Panc1 (cell line): Measurements from ENCODE around the gene SDK1. TPM values are rescaled to one million over a fixed set of nuclear protein-coding genes. Genes with fewer than 3 reads are reported as not detected.

Experiments used
- ATAC-seq: fragments of 200-7000 bp; cut with Tn5 transposase; 2 replicates; pipeline ENCODE4 v1.9.1; 2020; ENCODE audit warnings: mild to moderate bottlenecking, moderate library complexity
- BruUV-seq: library from RNA; stranded (reverse); fragments of 400-500 nt; replicated peaks from 2 replicates; lab custom pipeline; 2021; lab: Mats Ljungman, UMichigan
- CTCF ChIA-PET: fragments of 300-600 bp; sonication (Branson Sonifier 250); formaldehyde crosslinking; loops from one replicate; lab custom pipeline; 2022; ENCODE audit warnings: antibody characterized with exemption; lab: Charles Lee
- POLR2A ChIA-PET: fragments of 300-600 bp; sonication (Branson Sonifier 250); formaldehyde crosslinking; loops from one replicate; lab custom pipeline; 2022; ENCODE audit warnings: antibody characterized with exemption; lab: Charles Lee
- DNase-seq: peaks from one replicate; pipeline ENCODE4 v3.0.0-alpha.2; 2010; ENCODE audit warnings: low read depth, low spot score
- H3K27ac ChIP-seq: 2 replicates; pipeline ENCODE4 v1.5.1; 2011; ENCODE audit warnings: mild to moderate bottlenecking, low read length, inconsistent platforms
- H3K27me3 ChIP-seq: fragments of 200-500 bp; sonication (Bioruptor generic); 2 replicates; pipeline ENCODE4 v1.6.0; 2014; ENCODE audit warnings: low read length, inconsistent platforms; ENCODE audit not compliant: control insufficient read depth, insufficient read depth
- H3K36me3 ChIP-seq: fragments of 200-500 bp; sonication (Bioruptor generic); 2 replicates; pipeline ENCODE4 v1.5.1; 2014; ENCODE audit warnings: inconsistent platforms, mild to moderate bottlenecking, low read length, moderate library complexity; ENCODE audit not compliant: control insufficient read depth, insufficient read depth
- H3K4me1 ChIP-seq: 2 replicates; pipeline ENCODE4 v1.5.1; 2011; ENCODE audit warnings: inconsistent platforms, mild to moderate bottlenecking, low read length, moderate library complexity; ENCODE audit not compliant: control insufficient read depth, insufficient read depth
- H3K4me3 ChIP-seq, 2 experiments: 2 replicates each; pipeline ENCODE4 v1.5.1; 2011 to 2012; ENCODE audit warnings: low read depth in 2 of 2, low read length in 2 of 2, mild to moderate bottlenecking in 2 of 2, inconsistent platforms in 1 of 2, moderate library complexity in 1 of 2
- H3K9me3 ChIP-seq: fragments of 200-500 bp; sonication (Bioruptor generic); 2 replicates; pipeline ENCODE4 v1.5.1; 2014; ENCODE audit warnings: low read depth, mild to moderate bottlenecking, inconsistent platforms, low read length, moderate library complexity; ENCODE audit not compliant: control insufficient read depth, insufficient read depth
- POLR2AphosphoS5 ChIP-seq: IDR thresholded peaks from 2 replicates; pipeline ENCODE4 v1.6.1; 2012; ENCODE audit warnings: mild to moderate bottlenecking, low read depth, low read length, moderate library complexity
- SIN3A ChIP-seq: IDR thresholded peaks from 2 replicates; pipeline ENCODE4 v1.6.1; 2012; ENCODE audit warnings: low read depth, mild to moderate bottlenecking, low read length, moderate library complexity, borderline replicate concordance; ENCODE audit not compliant: insufficient read depth
- TCF7L2 ChIP-seq: IDR thresholded peaks from 2 replicates; pipeline ENCODE4 v1.6.1; 2011; ENCODE audit warnings: mild to moderate bottlenecking, low read depth, low read length, inconsistent platforms
- in situ Hi-C: cut with HindIII; loops from 2 replicates; pipeline ENCODE4 v1.10.0; 2016; ENCODE audit warnings: low sequenced_read_pairs, low pct_unique_long_range_greater_than_20kb
- intact Hi-C: fragments of 100-400 bp; cut with micrococcal nuclease; formaldehyde crosslinking; loops from one replicate; pipeline ENCODE4 v1.10.0; 2022; ENCODE audit not compliant: unreplicated experiment
- total RNA-seq: library from RNA; stranded (reverse); gene quantifications from one replicate; pipeline ENCODE4 v1.2.1, GENCODE V29; 2021; ENCODE audit not compliant: unreplicated experiment
- TF ChIP-seq, protein P1 (sequence below), 2 experiments: IDR thresholded peaks; 2 replicates each; pipeline ENCODE4 v1.6.1; 2011 to 2012; ENCODE audit warnings: low read depth in 2 of 2, control low read depth in 1 of 2, low read length in 1 of 2, mild to moderate bottlenecking in 1 of 2, moderate library complexity in 1 of 2; ENCODE audit not compliant: insufficient read depth in 1 of 2
- TF ChIP-seq, protein P2 (sequence below): fragments of 450-650 bp; IDR thresholded peaks from 2 replicates; pipeline ENCODE4 v1.5.1; 2017; ENCODE audit warnings: mild to moderate bottlenecking

Gene SDK1
- total RNA-seq, 1 experiment from 2014 or later = 47.4 TPM

- H3K4me1 ChIP-seq = no peaks in the 10 kb centered on the region
- H3K36me3 ChIP-seq = no peaks in the 10 kb centered on the region
- BruUV-seq = no TSS peak
- ATAC-seq (no peak), DNase-seq (no peak)
- no peaks in the 10 kb centered on the region for H3K9me3 ChIP-seq
- TF ChIP-seq, protein P1, sequence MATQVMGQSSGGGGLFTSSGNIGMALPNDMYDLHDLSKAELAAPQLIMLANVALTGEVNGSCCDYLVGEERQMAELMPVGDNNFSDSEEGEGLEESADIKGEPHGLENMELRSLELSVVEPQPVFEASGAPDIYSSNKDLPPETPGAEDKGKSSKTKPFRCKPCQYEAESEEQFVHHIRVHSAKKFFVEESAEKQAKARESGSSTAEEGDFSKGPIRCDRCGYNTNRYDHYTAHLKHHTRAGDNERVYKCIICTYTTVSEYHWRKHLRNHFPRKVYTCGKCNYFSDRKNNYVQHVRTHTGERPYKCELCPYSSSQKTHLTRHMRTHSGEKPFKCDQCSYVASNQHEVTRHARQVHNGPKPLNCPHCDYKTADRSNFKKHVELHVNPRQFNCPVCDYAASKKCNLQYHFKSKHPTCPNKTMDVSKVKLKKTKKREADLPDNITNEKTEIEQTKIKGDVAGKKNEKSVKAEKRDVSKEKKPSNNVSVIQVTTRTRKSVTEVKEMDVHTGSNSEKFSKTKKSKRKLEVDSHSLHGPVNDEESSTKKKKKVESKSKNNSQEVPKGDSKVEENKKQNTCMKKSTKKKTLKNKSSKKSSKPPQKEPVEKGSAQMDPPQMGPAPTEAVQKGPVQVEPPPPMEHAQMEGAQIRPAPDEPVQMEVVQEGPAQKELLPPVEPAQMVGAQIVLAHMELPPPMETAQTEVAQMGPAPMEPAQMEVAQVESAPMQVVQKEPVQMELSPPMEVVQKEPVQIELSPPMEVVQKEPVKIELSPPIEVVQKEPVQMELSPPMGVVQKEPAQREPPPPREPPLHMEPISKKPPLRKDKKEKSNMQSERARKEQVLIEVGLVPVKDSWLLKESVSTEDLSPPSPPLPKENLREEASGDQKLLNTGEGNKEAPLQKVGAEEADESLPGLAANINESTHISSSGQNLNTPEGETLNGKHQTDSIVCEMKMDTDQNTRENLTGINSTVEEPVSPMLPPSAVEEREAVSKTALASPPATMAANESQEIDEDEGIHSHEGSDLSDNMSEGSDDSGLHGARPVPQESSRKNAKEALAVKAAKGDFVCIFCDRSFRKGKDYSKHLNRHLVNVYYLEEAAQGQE (IDR thresholded peaks at IDR 0.05; ENCODE audit: insufficient read depth in 1 of 2, low read depth in 2 of 2, low read length in 1 of 2) = no peak
- TF ChIP-seq SIN3A = no peak
- no peak for TF ChIP-seq TCF7L2
- TF ChIP-seq, protein P2, sequence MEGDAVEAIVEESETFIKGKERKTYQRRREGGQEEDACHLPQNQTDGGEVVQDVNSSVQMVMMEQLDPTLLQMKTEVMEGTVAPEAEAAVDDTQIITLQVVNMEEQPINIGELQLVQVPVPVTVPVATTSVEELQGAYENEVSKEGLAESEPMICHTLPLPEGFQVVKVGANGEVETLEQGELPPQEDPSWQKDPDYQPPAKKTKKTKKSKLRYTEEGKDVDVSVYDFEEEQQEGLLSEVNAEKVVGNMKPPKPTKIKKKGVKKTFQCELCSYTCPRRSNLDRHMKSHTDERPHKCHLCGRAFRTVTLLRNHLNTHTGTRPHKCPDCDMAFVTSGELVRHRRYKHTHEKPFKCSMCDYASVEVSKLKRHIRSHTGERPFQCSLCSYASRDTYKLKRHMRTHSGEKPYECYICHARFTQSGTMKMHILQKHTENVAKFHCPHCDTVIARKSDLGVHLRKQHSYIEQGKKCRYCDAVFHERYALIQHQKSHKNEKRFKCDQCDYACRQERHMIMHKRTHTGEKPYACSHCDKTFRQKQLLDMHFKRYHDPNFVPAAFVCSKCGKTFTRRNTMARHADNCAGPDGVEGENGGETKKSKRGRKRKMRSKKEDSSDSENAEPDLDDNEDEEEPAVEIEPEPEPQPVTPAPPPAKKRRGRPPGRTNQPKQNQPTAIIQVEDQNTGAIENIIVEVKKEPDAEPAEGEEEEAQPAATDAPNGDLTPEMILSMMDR = no peak
- no peak for TF ChIP-seq POLR2AphosphoS5
- POLR2A ChIA-PET = no interaction called here
- H3K27me3 ChIP-seq = no peaks in the 10 kb centered on the region
- no peak overlapping the region for H3K4me3 ChIP-seq
- in situ Hi-C loops (no loop called here), intact Hi-C loops (no loop called here)
- CTCF ChIA-PET = no interaction called here
- H3K27ac ChIP-seq = no peak overlapping the region
These were observed 691.8 kb downstream of the SDK1 start for GRCh38 chr7:3992841-3993240.

GRCh38 chr7:3994764-3995163, 693.7 kb downstream of the SDK1 start:
- no peaks in the 10 kb centered on the region for H3K4me1 ChIP-seq
- no peaks in the 10 kb centered on the region for H3K9me3 ChIP-seq
- in situ Hi-C loops (no loop called here), intact Hi-C loops (no loop called here)
- ATAC-seq (no peak), DNase-seq (no peak)
- H3K27ac ChIP-seq = no peak overlapping the region
- no TSS peak for BruUV-seq
- H3K36me3 ChIP-seq = no peaks in the 10 kb centered on the region
- no peak overlapping the region for H3K4me3 ChIP-seq
- ChIA-PET POLR2A (no interaction called here), CTCF (no interaction called here)
- H3K27me3 ChIP-seq = no peaks in the 10 kb centered on the region
- TF ChIP-seq SIN3A (no peak), POLR2AphosphoS5 (no peak), TCF7L2 (no peak)
- TF ChIP-seq, protein P2 = no peak
- TF ChIP-seq, protein P1 (IDR thresholded peaks at IDR 0.05; ENCODE audit: insufficient read depth in 1 of 2, low read depth in 2 of 2, low read length in 1 of 2) = no peak
